Gastrocnemius medialis (tissue), 4 donors: ENCODE data around the gene PLCB1. TPM values are rescaled to one million over a fixed set of nuclear protein-coding genes. Genes with fewer than 3 reads are reported as not detected.

Experiments used
- ATAC-seq, 2 donors: fragments of 150-250 bp; one replicate each; pipeline ENCODE4 v1.9.1; 2016
- DNase-seq, 2 donors: peaks; one replicate each; pipeline ENCODE4 v3.0.0-alpha.2; 2019
- H3K27ac ChIP-seq, 4 donors: fragments of 200-600 bp; sonication (generic); 1 replicate in 1 of 4; 2 replicates in 3 of 4; pipeline ENCODE4 v1.5.1; 2016 to 2018; ENCODE audit warnings: mild to moderate bottlenecking in 2 of 4, moderate library complexity in 1 of 4
- H3K27me3 ChIP-seq, 3 donors: fragments of 200-600 bp; sonication (generic) in 2 of 3; 1 replicate in 1 of 3; 2 replicates in 2 of 3; pipeline versions ENCODE4 v1.5.1 to v1.6.0; 2016 to 2019; ENCODE audit warnings: mild to moderate bottlenecking in 1 of 3, moderate library complexity in 1 of 3
- H3K36me3 ChIP-seq, 2 donors: fragments of 200-600 bp; sonication (generic) in 1 of 2; one replicate each; pipeline ENCODE4 v1.5.1; 2017 to 2018
- H3K4me1 ChIP-seq, 2 donors: fragments of 200-600 bp; sonication (generic) in 1 of 2; one replicate each; pipeline ENCODE4 v1.5.1; 2016 to 2017; ENCODE audit warnings: mild to moderate bottlenecking in 2 of 2
- H3K4me3 ChIP-seq, 4 donors: fragments of 200-600 bp; sonication (generic) in 3 of 4; 1 replicate in 1 of 4; 2 replicates in 3 of 4; pipeline ENCODE4 v1.5.1; 2016 to 2019; ENCODE audit warnings: mild to moderate bottlenecking in 2 of 4
- H3K9me3 ChIP-seq, 3 donors: fragments of 200-600 bp; sonication (generic) in 2 of 3; 1 replicate in 1 of 3; 2 replicates in 2 of 3; pipeline ENCODE4 v1.5.1; 2016 to 2019
- POLR2A ChIP-seq, 2 donors: fragments of 450-650 bp; IDR thresholded peaks; one replicate each; pipeline ENCODE4 v1.6.1; 2017; ENCODE audit warnings: antibody characterized with exemption in 2 of 2, mild to moderate bottlenecking in 2 of 2, moderate library complexity in 2 of 2
- in situ Hi-C, 4 donors: fragments of 200-750 bp; cut with MboI; loops; one replicate each; pipeline versions ENCODE4 v1.15.0 to v1.8.0; 2017; ENCODE audit warnings: low sequenced_read_pairs in 4 of 4
- intact Hi-C: fragments of 100-400 bp; cut with DNase I; formaldehyde crosslinking; loops from one replicate; pipeline ENCODE4 v1.15.1; 2023; ENCODE audit warnings: low total_unique reads
- total RNA-seq, 4 donors: library from RNA; depleted of rRNA; stranded (reverse); fragments of >200 nt; gene quantifications; one replicate each; pipeline versions ENCODE4 v1.1.0 to v1.2.3, GENCODE V29; 2016
- TF ChIP-seq, protein P1 (sequence below), 5 experiments: fragments of 450-650 bp in 3 of 5; fragments of 200-600 bp in 2 of 5; sonication (generic) in 2 of 5; IDR thresholded peaks in 4 of 5; conservative IDR thresholded peaks in 1 of 5; 1 replicate in 4 of 5; 2 replicates in 1 of 5; pipeline ENCODE4 v1.5.1; 2016 to 2019; ENCODE audit warnings: antibody characterized with exemption in 5 of 5, mild to moderate bottlenecking in 3 of 5, moderate library complexity in 3 of 5

PLCB1 gene
- total RNA-seq, 4 donors from 2014 or later = 4.1 to 10.0 (median 7.6) TPM

DNA sequence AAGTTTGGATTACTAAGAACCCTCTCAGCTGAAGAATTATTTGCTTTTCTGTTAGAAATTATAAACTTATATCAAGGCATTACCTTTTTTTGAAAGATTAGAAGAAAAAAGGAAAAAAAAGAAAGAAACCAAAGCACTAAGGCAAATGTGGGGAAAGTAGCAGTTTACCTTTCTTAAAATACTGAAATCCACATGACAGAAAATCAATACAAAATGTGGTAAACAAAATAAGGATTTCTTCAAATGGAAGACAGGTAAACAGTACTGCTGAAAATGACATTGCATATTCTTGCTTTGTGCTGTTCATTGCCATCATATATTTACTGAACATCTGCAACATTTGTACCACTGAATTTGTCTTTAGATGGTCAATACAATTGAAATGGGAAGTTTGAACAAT is 525.6 kb downstream of the PLCB1 start:
- no peak overlapping the region for H3K27ac ChIP-seq
- ATAC-seq = no peak
- no peaks in the 10 kb centered on the region for H3K9me3 ChIP-seq
- TF ChIP-seq, protein P1, sequence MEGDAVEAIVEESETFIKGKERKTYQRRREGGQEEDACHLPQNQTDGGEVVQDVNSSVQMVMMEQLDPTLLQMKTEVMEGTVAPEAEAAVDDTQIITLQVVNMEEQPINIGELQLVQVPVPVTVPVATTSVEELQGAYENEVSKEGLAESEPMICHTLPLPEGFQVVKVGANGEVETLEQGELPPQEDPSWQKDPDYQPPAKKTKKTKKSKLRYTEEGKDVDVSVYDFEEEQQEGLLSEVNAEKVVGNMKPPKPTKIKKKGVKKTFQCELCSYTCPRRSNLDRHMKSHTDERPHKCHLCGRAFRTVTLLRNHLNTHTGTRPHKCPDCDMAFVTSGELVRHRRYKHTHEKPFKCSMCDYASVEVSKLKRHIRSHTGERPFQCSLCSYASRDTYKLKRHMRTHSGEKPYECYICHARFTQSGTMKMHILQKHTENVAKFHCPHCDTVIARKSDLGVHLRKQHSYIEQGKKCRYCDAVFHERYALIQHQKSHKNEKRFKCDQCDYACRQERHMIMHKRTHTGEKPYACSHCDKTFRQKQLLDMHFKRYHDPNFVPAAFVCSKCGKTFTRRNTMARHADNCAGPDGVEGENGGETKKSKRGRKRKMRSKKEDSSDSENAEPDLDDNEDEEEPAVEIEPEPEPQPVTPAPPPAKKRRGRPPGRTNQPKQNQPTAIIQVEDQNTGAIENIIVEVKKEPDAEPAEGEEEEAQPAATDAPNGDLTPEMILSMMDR (IDR thresholded peaks at IDR 0.05 in 4 of 5, conservative IDR thresholded peaks at IDR 0.05 in 1 of 5) = no peak
- TF ChIP-seq POLR2A (IDR thresholded peaks at IDR 0.05) = no peak
- no peaks in the 10 kb centered on the region for H3K36me3 ChIP-seq
- peaks cover 0 to 5% of the 10 kb centered on the region in 2 donors for H3K4me1 ChIP-seq
- no peak overlapping the region for H3K4me3 ChIP-seq
- no peak for DNase-seq
- no peaks in the 10 kb centered on the region for H3K27me3 ChIP-seq
- intact Hi-C loops = no loop called here
- in situ Hi-C loops = no loop called here

DNA sequence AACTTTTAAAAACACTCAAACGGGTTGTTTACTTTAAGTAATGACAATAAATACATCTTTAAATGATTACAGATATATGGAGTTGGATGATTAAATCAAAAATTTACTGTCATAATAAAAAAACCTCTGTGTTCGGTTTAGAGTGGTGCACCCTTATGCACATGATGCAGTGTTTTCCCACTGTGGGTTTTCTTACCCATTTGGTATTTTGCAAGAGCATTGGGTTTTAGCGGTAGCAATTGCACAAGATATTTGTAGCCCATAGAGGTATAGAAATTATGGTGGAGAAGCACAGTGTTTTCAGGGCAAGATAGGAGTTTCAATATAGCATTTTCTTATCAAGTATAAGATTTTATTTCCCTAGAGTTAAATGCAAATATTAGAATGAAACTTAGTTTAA is 526.0 kb downstream of the PLCB1 start:
- ATAC-seq (no peak), DNase-seq (no peak)
- Histone ChIP-seq H3K9me3 (no peaks in the 10 kb centered on the region), H3K27me3 (no peaks in the 10 kb centered on the region), H3K36me3 (no peaks in the 10 kb centered on the region), H3K4me3 (no peak overlapping the region), H3K27ac (no peak overlapping the region), H3K4me1 (peaks cover 0 to 5% of the 10 kb centered on the region in 2 donors)
- intact Hi-C loops = no loop called here
- TF ChIP-seq, protein P1 (IDR thresholded peaks at IDR 0.05 in 4 of 5, conservative IDR thresholded peaks at IDR 0.05 in 1 of 5) = no peak
- no peak for TF ChIP-seq POLR2A (IDR thresholded peaks at IDR 0.05)
- in situ Hi-C loops = no loop called here

DNA sequence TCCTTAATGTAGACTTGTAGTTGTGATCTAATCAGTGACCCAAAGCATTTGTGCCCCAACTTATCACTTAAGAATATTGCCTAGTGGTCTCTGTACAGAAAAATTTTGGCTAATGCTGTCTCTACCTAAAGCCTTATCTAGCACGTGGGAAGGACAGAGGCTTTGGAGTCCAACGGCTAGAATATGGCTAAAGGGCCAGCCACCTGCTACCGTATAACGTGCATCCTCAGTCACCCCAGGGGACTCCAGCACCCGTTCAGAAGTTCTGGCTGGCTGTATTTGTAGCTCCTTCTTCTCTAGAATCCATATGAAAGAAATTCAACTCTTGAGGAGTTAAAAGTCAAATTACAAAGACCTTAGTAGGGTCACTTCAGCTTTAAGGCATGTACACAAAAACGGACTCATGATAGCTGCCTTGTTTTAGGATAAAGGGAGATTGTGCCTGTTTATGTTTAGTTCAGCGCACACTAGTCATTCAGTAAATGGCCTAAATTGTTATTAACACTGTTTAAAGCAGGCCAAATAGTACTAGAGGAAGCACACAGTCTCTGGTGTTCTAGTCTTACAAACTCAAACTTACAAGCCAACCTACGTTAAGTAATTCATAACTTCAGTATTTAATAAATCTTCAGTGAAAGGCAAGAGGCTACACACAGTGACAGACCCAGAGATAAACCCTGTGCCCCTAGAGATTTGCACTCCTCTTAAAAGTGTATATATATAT is 529.3 kb downstream of the PLCB1 start:
- ATAC-seq = no peak
- peaks cover 8 to 21% of the 10 kb centered on the region in 2 donors for H3K4me1 ChIP-seq
- no peak overlapping the region for H3K27ac ChIP-seq
- no peak for TF ChIP-seq POLR2A (IDR thresholded peaks at IDR 0.05)
- TF ChIP-seq, protein P1 (IDR thresholded peaks at IDR 0.05 in 4 of 5, conservative IDR thresholded peaks at IDR 0.05 in 1 of 5) = no peak
- intact Hi-C loops (no loop called here), in situ Hi-C loops (no loop called here)
- H3K9me3 ChIP-seq = no peaks in the 10 kb centered on the region
- no peaks in the 10 kb centered on the region for H3K27me3 ChIP-seq
- no peaks in the 10 kb centered on the region for H3K36me3 ChIP-seq
- no peak overlapping the region for H3K4me3 ChIP-seq
- no peak for DNase-seq

DNA sequence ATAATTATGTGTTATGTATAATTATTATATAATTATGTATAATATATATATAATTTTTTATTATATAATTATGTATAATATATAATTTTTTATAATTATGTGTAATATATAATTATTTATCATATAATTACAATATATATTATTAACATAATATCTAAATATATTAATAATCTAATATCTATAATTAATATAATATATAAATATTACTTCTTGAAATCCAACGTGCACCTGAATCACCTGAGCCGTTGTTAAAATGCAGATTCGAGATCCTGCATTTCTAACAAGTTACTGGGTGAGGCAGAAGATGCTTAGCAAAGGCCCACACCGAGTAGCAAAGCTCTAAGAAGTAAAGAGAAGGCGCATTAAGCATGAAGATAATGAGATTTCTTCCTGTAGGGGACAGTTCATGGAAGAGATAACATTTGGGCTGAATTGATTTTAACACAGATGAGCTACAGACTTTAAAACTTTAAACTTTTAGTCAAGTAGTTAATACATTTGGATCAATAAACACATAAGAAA is 530.4 kb downstream of the PLCB1 start:
- DNase-seq (no peak), ATAC-seq (no peak)
- in situ Hi-C loops (no loop called here), intact Hi-C loops (no loop called here)
- no peaks in the 10 kb centered on the region for H3K9me3 ChIP-seq
- peaks cover 8 to 21% of the 10 kb centered on the region in 2 donors for H3K4me1 ChIP-seq
- no peak for TF ChIP-seq POLR2A (IDR thresholded peaks at IDR 0.05)
- TF ChIP-seq, protein P1 (IDR thresholded peaks at IDR 0.05 in 4 of 5, conservative IDR thresholded peaks at IDR 0.05 in 1 of 5) = no peak
- no peaks in the 10 kb centered on the region for H3K36me3 ChIP-seq
- no peak overlapping the region for H3K4me3 ChIP-seq
- no peaks in the 10 kb centered on the region for H3K27me3 ChIP-seq
- H3K27ac ChIP-seq = no peak overlapping the region
